K562 (cell line): ENCODE results near the gene POLR3C. TPM values are rescaled to one million over a fixed set of nuclear protein-coding genes. Genes with fewer than 3 reads are reported as not detected.

Experiments used
- BRD4 ChIP-seq: fragments of 200-600 bp; sonication (generic); IDR thresholded peaks from 2 replicates; pipeline ENCODE4 v1.6.1; 2017; ENCODE audit warnings: inconsistent platforms
- CBFA2T2 ChIP-seq: fragments of 450-650 bp; conservative IDR thresholded peaks from 2 replicates; pipeline ENCODE4 v1.6.1; 2017; ENCODE audit warnings: mild to moderate bottlenecking
- CHAMP1 ChIP-seq: fragments of 450-650 bp; IDR thresholded peaks from 2 replicates; pipeline ENCODE4 v1.6.1; 2016; ENCODE audit warnings: mild to moderate bottlenecking
- CXXC5 ChIP-seq: fragments of 250-450 bp; sonication (Bioruptor Pico); IDR thresholded peaks from 2 replicates; pipeline ENCODE4 v1.8.0; 2022; ENCODE audit warnings: inconsistent platforms, mild to moderate bottlenecking, moderate library complexity
- ESRRB ChIP-seq: fragments of 250-450 bp; sonication (Bioruptor Pico); IDR thresholded peaks from 2 replicates; pipeline ENCODE4 v1.5.0; 2020; ENCODE audit warnings: mild to moderate bottlenecking, moderate library complexity, borderline replicate concordance
- FOS ChIP-seq: IDR thresholded peaks from 3 replicates; pipeline ENCODE4 v1.6.1; 2011; ENCODE audit not compliant: insufficient read length; ENCODE audit errors: extremely low read depth
- FOSL1 ChIP-seq: fragments of 200-800 bp; sonication (Bioruptor generic); conservative IDR thresholded peaks from 2 replicates; pipeline ENCODE4 v1.6.1; 2016; ENCODE audit warnings: missing genetic modification characterization, missing compliant biosample characterization
- FOXJ2 ChIP-seq: fragments of 200-800 bp; sonication (Bioruptor generic); IDR thresholded peaks from 2 replicates; pipeline ENCODE4 v1.6.1; 2016; ENCODE audit warnings: missing genetic modification characterization, missing compliant biosample characterization
- GTF2F1 ChIP-seq: IDR thresholded peaks from 2 replicates; pipeline ENCODE4 v1.6.1; 2011; ENCODE audit warnings: low read depth, low read length, improper control_type of control experiment
- JUNB ChIP-seq: fragments of 450-650 bp; formaldehyde crosslinking; conservative IDR thresholded peaks from 2 replicates; pipeline ENCODE4 v1.4.0; 2020; ENCODE audit warnings: mild to moderate bottlenecking
- LARP7 ChIP-seq: fragments of 450-650 bp; IDR thresholded peaks from 2 replicates; pipeline ENCODE4 v1.6.1; 2016
- MBD1 ChIP-seq: fragments of 250-450 bp; sonication (Bioruptor Pico); IDR thresholded peaks from 2 replicates; pipeline ENCODE4 v1.8.0; 2022; ENCODE audit warnings: inconsistent platforms
- SMARCA4 ChIP-seq: fragments of 450-650 bp; IDR thresholded peaks from 2 replicates; pipeline ENCODE4 v1.6.1; 2016
- SP2 ChIP-seq: IDR thresholded peaks from 2 replicates; pipeline ENCODE4 v1.6.1; 2011; ENCODE audit warnings: mild to moderate bottlenecking, low read depth, low read length, moderate library complexity; ENCODE audit not compliant: poor library complexity, severe bottlenecking; ENCODE audit errors: extremely low read depth
- SUPT5H ChIP-seq: fragments of 450-650 bp; IDR thresholded peaks from 2 replicates; pipeline ENCODE4 v1.6.1; 2016
- TFE3 ChIP-seq: fragments of 450-650 bp; formaldehyde crosslinking; IDR thresholded peaks from 2 replicates; pipeline ENCODE4 v1.4.0; 2020; ENCODE audit warnings: mild to moderate bottlenecking, mixed read lengths
- ZBTB26 ChIP-seq: fragments of 450-650 bp; formaldehyde crosslinking; IDR thresholded peaks from 2 replicates; pipeline ENCODE4 v1.4.0; 2022; ENCODE audit warnings: missing genetic modification characterization
- ZNF444 ChIP-seq: fragments of 250-450 bp; sonication (Bioruptor Pico); IDR thresholded peaks from 2 replicates; pipeline ENCODE4 v1.4.0; 2020; ENCODE audit warnings: mild to moderate bottlenecking, moderate library complexity
- ZNF507 ChIP-seq: conservative IDR thresholded peaks from 2 replicates; pipeline ENCODE4 v1.6.1; 2017; ENCODE audit warnings: missing genetic modification characterization, missing compliant biosample characterization
- ZNF717 ChIP-seq: fragments of 250-450 bp; sonication (Bioruptor Pico); IDR thresholded peaks from 2 replicates; pipeline ENCODE4 v1.5.0; 2021
- polyA plus RNA-seq, 8 experiments: library from polyadenylated mRNA; depleted of rRNA in 4 of 8; stranded (reverse) in 5 of 8; unstranded in 3 of 8; fragments of >200 nt; fragmentation: Nextera tagmentation in 2 of 8; fragmentation: Illumina TruSeq in 1 of 8; extraction: Ambion mirVana in 2 of 8; extraction: Trizol in 1 of 8; gene quantifications; 2 replicates each; pipeline versions ENCODE4 v1.2.1 to v1.2.3, GENCODE V29; 2011 to 2014; ENCODE audit warnings: inconsistent platforms in 1 of 8, missing spikeins in 1 of 8
- total RNA-seq, 7 experiments: library from RNA; depleted of rRNA in 6 of 7; stranded (reverse); fragments of >200 nt in 6 of 7; fragmentation: Illumina TruSeq in 2 of 7; extraction: Trizol in 2 of 7; gene quantifications; 2 replicates each; pipeline versions ENCODE4 v1.2.1 to v1.2.3, GENCODE V29; 2011 to 2021; ENCODE audit warnings: low replicate concordance in 1 of 7

Gene POLR3C
- total and polyA plus RNA-seq, 9 of the 15 experiments (the other 6 are each of a cell fraction or from before 2014, with no cell fraction given), result 19.7 to 64.1 (median 45.2) TPM

- TF ChIP-seq TFE3 (CRISPR knock-in tag), result no peak
- TF ChIP-seq GTF2F1, result no peak
- no peak for TF ChIP-seq JUNB (CRISPR knock-in tag)
- no peak for TF ChIP-seq BRD4
- peak; percentile 45; the same call in 1 of the 2 replicates for TF ChIP-seq SMARCA4
- TF ChIP-seq SUPT5H, result no peak
- TF ChIP-seq FOXJ2 (tag), result no peak
- no peak for TF ChIP-seq ESRRB
- TF ChIP-seq ZNF507 (tag), result no peak
- no peak for TF ChIP-seq SP2
- no peak for TF ChIP-seq MBD1 (CRISPR knock-in tag)
- TF ChIP-seq CBFA2T2, result no peak
- TF ChIP-seq FOS, result peak; percentile 20
- peak; percentile 94 for TF ChIP-seq FOSL1 (tag)
- no peak for TF ChIP-seq ZNF444 (CRISPR knock-in tag)
- no peak for TF ChIP-seq ZNF717 (CRISPR knock-in tag)
- no peak for TF ChIP-seq LARP7
- no peak for TF ChIP-seq CHAMP1
- TF ChIP-seq ZBTB26 (CRISPR knock-in tag), result no peak
- peak; percentile 43 for TF ChIP-seq CXXC5 (CRISPR knock-in tag)
These were observed 54.0 kb downstream of the POLR3C start (continued) for GRCh38 chr1:145877923-145878486.
